HepG2 (cell line): ENCODE results near the gene ITSN2. TPM values are rescaled to one million over a fixed set of nuclear protein-coding genes. Genes with fewer than 3 reads are reported as not detected.

Experiments used
- ARID3A ChIP-seq: IDR thresholded peaks from 2 replicates; pipeline ENCODE4 v1.6.1; 2012; ENCODE audit warnings: low read depth, low read length, improper control_type of control experiment
- E2F1 ChIP-seq: sonication (generic); formaldehyde crosslinking; IDR thresholded peaks from 2 replicates; pipeline ENCODE4 v1.5.0; 2020; ENCODE audit warnings: missing genetic modification reagents
- ESRRA ChIP-seq: sonication (generic); formaldehyde crosslinking; IDR thresholded peaks from 2 replicates; pipeline ENCODE4 v1.5.1; 2020; ENCODE audit warnings: mild to moderate bottlenecking, low read depth, missing genetic modification reagents
- GATAD1 ChIP-seq: IDR thresholded peaks from 2 replicates; pipeline ENCODE4 v1.6.1; 2016; ENCODE audit warnings: missing genetic modification reagents, missing compliant biosample characterization
- KLF12 ChIP-seq: sonication (generic); formaldehyde crosslinking; IDR thresholded peaks from 2 replicates; pipeline ENCODE4 v1.4.0; 2020; ENCODE audit warnings: missing genetic modification reagents, borderline replicate concordance
- MAFK ChIP-seq, 2 experiments: IDR thresholded peaks in 1 of 2; conservative IDR thresholded peaks in 1 of 2; 2 replicates each; pipeline ENCODE4 v1.6.1; 2011; ENCODE audit warnings: improper control_type of control experiment in 2 of 2, low read length in 2 of 2
- PCBP2 ChIP-seq: fragments of 200-400 bp; formaldehyde crosslinking; optimal IDR thresholded peaks from 2 replicates; pipeline ENCODE3; 2018; ENCODE audit warnings: low read length, low read depth; ENCODE audit not compliant: poor library complexity, severe bottlenecking
- ZBTB40 ChIP-seq, 2 experiments: fragments of 450-650 bp in 1 of 2; sonication (generic) in 1 of 2; formaldehyde crosslinking in 1 of 2; IDR thresholded peaks; 2 replicates each; pipeline versions ENCODE4 v1.6.1 to v1.8.0; 2016 to 2022; ENCODE audit warnings: antibody characterized with exemption in 1 of 2, mild to moderate bottlenecking in 1 of 2, missing genetic modification reagents in 1 of 2
- ZNF367 ChIP-seq: sonication (generic); formaldehyde crosslinking; IDR thresholded peaks from 2 replicates; pipeline ENCODE4 v1.4.0; 2020; ENCODE audit warnings: missing genetic modification reagents, borderline replicate concordance
- ZNF577 ChIP-seq: sonication (generic); formaldehyde crosslinking; IDR thresholded peaks from 2 replicates; pipeline ENCODE4 v1.4.0; 2020; ENCODE audit warnings: mild to moderate bottlenecking, low read depth, missing genetic modification reagents, borderline replicate concordance
- ZNF644 ChIP-seq: IDR thresholded peaks from 2 replicates; pipeline ENCODE4 v1.6.1; 2016; ENCODE audit warnings: low read depth
- ZNF678 ChIP-seq: sonication (generic); formaldehyde crosslinking; IDR thresholded peaks from 2 replicates; pipeline ENCODE4 v1.4.0; 2020; ENCODE audit warnings: mild to moderate bottlenecking, missing genetic modification reagents
- polyA plus RNA-seq, 8 experiments: library from polyadenylated mRNA; depleted of rRNA in 3 of 8; stranded (reverse) in 7 of 8; unstranded in 1 of 8; fragments of >200 nt; fragmentation: Illumina TruSeq in 4 of 8; extraction: Trizol in 4 of 8; gene quantifications; 2 replicates each; pipeline versions ENCODE4 v1.2.1 to v1.2.3, GENCODE V29; 2011 to 2016; ENCODE audit warnings: low read depth in 4 of 8, missing spikeins in 1 of 8, mixed read lengths in 1 of 8; ENCODE audit not compliant: insufficient read depth in 1 of 8
- total RNA-seq, 5 experiments: library from RNA; depleted of rRNA; stranded (reverse); fragments of >200 nt; fragmentation: Illumina TruSeq; extraction: Trizol; gene quantifications; 2 replicates each; pipeline ENCODE4 v1.2.3, GENCODE V29; 2016; ENCODE audit warnings: low read depth in 1 of 5

ITSN2 gene
- total and polyA plus RNA-seq, 2 of the 13 experiments (the other 11 are each of a cell fraction or from before 2014, with no cell fraction given): 26.0 to 26.6 TPM

- TF ChIP-seq ZBTB40 (IDR thresholded peaks at IDR 0.05): no peak
- TF ChIP-seq ZBTB40 (CRISPR knock-in tag; IDR thresholded peaks at IDR 0.05): peak; percentile 77; the same call in 1 of the 2 replicates
- peak; percentile 50; the same call in 1 of the 2 replicates for TF ChIP-seq E2F1 (CRISPR knock-in tag)
- TF ChIP-seq MAFK (conservative IDR thresholded peaks at IDR 0.05 in 1 of 2, IDR thresholded peaks at IDR 0.05 in 1 of 2; ENCODE audit: low read length in 2 of 2): no peak
- no peak; the same call in 1 of the 2 replicates for TF ChIP-seq ZNF367
- TF ChIP-seq ESRRA: peak; percentile 80
- TF ChIP-seq PCBP2: no peak
- TF ChIP-seq KLF12 (CRISPR knock-in tag): no peak; the same call in 1 of the 2 replicates
- TF ChIP-seq ZNF577 (CRISPR knock-in tag): no peak
- TF ChIP-seq ZNF678 (CRISPR knock-in tag): peak; percentile 59
- no peak for TF ChIP-seq ZNF644
- no peak for TF ChIP-seq ARID3A
- TF ChIP-seq GATAD1: peak; percentile 66; the same call in 1 of the 2 replicates
Measured at GRCh38 chr2:24360050-24360962, at the start of gene ITSN2 (continued).
